GM15510 (cell line): Measurements from ENCODE around the gene VTI1A.

Source experiments
- POLR2A ChIP-seq: IDR thresholded peaks from 3 replicates; pipeline ENCODE4 v1.6.1; 2011; ENCODE audit warnings: borderline replicate concordance; ENCODE audit not compliant: insufficient read length; ENCODE audit errors: extremely low read depth

The VTI1A gene

DNA sequence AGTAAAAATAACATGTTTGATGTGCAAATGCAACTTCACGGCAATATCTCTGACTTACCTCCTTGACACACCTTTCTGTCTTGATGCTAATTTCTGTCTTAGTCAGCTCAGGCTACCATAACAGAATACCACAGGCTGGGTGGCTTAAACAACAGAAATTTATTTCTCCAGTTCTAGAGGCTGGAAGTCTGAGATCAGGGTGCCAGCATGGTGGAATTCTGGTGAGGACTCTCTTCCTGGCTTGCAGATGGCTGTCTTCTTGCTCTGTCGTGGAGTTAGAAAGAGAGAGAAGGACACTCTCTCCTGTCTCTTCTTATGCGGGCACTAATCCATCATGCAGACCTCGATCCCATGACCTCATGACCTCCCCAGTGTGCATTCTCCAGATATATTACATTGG lies 134.9 kb downstream of the VTI1A start:
- no peak for TF ChIP-seq POLR2A

DNA sequence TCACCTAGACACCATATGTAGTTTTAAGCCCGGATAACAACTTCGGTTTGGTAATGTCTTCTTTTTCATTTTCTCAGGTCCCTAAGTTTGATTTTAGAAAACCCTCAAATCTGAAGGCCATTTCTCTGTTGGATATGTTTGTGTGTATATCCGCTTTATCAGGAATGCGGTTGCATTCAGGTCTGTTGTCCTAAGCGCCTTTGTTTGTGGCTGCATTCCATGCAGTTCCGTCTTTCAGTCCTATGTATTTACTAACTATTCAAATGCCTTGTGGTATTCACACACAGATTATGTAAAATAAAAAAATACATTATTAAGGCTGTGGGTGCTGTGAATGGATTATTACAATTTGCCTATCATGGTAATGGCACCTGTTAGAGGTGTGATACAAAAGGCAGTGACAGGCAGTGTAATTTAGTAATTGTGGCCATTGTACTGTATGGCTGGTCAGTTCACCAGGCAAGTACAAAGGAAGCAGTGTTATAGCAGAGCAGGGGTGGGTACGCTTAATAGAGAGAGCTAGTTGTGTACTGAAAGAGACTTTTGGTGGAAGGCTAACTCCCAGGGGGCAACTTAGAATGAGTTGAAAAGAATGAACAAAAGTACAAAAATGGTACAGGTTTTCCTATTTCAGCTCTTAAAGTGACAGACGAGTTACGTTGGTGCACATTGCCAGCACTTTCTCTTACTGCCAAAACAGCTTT lies 136.4 kb downstream of the VTI1A start:
- no peak for TF ChIP-seq POLR2A

DNA sequence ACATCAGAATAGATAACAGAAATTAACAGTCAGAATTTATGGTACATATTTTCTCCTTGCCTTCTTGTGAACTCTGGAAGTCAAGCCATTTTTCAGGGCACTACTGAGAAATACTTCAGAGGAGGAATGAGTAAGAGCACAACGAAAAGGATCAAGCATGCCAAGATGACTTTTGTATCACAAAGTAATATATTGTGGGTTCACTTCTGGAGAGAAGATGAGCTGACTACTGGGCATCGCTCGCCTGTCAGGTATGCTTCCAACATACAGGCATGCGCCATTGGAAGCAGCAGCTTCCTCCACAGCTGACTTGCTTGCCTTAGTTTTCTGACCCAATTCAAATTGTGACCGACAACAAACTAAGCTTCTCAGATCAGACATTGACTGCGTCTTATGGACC lies 137.3 kb downstream of the VTI1A start:
- no peak for TF ChIP-seq POLR2A

DNA sequence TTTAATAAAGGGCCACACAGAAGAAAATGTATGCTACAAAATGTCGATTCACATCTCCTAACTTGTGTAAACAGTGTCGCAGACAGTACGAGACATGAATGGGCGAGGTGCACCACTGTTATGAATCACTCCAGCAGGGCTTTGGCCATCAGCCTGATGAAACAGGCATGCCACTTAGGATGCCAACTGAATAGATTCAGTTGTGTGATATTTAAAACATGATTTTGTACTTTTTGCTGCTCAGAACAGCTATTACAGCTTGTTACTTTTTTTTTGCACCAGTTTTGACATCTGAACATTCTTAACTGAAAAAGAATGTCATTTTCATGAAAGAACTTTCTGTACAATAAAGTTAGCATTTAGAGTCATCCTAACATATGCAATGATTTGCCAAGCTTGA lies 138.1 kb downstream of the VTI1A start:
- TF ChIP-seq POLR2A = no peak

DNA sequence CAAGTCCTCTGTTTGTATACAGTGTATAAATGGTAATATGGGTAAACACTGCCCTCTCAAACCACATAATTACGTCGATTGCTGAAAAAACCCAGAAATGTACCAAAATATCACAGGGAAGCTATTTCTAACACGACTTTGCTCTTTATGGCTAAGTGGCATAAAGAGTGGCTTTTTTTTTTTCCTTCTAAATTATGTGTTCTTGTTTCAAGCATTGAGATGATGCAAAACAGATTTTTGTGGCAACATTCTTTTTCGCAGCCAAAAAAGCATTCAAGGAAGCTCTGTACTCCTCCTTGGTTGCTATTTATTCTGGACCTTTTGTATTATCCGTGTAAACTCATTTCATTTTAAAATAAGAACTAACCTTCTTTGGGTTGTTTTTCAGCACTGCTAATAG lies 138.9 kb downstream of the VTI1A start:
- no peak for TF ChIP-seq POLR2A

DNA sequence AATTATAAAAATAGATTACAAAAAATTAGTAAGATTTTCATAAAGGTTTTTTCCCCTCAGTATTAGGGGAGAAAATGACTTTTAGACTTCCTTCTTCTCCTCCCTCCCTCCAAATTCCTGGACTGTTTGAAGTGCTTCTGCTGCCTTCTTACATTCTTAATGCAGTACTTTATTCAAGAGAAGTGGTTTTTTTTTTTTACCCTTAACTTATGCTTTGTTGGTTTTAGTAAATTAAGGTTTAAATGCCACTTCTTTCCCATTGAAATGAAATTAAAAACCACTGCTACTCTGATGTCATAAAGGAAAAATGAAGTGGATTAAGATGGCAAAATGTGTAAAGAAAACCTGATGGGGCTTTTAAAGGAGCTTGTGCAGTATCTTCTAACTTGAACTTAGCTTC lies 140.7 kb downstream of the VTI1A start:
- TF ChIP-seq POLR2A = no peak

DNA sequence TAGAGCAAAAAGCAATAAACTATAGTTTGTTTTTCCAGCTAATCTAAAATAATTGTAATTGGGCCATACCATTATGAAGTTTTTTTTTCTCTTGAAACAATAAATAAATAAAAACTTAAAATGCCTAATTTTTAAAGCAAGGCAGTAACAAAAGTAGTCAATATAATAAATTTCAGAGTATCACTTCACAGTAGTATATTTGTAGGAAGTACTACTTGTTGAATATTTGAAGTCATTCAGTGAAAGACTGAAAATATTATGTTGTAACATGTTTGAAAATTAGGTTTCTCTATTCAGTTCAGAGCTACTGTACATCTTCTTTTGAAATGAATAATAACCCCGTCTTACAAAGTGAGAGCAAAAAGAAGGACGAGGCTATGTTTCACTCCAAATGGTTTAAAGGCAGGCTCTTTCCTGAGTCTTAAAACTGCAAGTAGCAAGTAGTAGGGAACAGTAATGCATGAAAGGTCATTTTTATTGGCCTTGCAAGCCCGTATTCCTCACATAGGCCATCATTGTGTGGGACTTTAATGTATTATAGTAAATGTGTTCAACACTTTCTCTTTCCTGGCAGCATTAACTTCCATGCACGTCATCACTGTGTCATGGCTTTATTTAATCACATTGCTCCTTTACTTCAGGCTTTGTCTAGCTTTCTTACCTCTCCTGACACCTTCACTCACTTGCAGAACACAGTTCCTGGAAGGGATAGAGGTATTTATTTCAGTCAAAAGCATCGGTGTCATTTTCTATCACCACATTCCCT lies 141.4 kb downstream of the VTI1A start:
- TF ChIP-seq POLR2A = no peak

DNA sequence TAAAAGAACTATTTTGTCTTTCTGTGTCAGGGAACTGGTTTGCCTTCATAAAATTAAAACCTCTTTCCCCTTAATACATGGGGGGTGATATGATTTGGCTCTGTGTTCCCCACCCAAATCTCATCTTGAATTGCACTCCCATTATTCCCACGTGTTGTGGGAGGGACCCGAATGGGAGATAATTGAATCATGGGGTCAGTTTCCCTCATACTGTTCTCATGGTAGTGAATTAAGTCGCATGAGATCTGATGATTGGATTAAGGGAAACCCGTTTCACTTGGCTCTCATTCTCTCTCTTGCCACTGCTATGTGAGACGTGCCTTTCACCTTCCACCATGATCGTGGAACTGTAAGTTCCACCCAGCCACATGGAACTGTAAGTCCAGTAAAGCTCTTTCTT lies 142.1 kb downstream of the VTI1A start:
- TF ChIP-seq POLR2A = no peak

DNA sequence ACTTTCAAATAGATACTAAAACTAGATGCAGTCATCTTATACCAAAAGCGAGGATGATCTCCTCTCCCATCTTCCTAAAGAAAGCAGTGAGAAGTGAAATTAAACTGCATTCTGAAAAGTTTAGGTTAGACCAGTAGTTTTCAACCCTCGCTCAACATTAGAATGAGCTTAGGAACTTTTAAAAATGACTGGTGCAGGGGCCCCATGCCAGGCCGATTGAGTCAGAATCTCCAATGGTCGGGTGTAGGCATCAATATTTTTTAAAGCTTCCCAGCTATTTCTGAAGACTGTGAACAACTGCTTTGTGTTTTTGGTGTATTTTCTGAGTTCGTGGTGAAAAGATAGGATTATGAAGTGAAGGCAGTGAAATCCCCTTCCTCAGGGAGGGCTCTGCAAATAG lies 146.0 kb downstream of the VTI1A start:
- TF ChIP-seq POLR2A = no peak

DNA sequence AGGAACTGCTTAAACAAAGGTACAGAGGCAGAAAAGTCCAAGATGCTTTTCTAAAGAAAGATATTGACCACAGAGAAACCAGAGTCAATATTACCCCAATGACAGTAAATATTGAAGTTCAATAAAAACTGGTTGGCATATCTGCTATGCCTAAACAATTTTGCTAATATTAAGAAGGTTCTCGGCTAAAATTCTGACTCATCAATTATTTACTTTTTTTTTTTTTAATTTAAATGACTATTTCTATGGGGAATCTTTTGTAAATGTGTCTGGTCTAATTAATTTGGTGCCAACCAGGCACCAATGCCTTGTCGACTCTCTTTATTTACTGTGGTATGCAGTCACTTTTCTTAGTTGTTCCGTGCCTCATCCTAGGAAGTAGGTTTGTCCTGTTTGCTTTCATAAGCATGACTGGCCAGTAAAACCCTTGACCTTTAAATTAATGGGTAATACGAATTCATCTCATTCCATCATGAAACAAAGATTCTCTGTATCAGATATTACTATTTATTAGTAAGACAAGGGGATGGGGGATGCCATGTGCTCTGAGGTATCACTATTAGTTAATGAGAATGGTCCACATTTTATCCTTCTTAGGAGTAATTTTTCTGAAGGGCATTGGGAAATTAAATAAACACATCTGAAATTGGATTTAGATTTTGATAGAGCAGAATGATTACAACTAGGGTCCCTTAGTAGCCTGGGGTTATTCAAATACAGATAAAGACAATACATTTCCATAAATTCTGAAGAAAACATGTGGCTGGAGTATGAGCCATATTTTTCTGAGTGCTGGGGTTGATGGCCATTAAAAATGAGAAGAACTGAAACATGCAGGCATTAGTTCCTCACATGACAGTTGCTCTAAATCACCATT lies 154.4 kb downstream of the VTI1A start:
- no peak for TF ChIP-seq POLR2A

DNA sequence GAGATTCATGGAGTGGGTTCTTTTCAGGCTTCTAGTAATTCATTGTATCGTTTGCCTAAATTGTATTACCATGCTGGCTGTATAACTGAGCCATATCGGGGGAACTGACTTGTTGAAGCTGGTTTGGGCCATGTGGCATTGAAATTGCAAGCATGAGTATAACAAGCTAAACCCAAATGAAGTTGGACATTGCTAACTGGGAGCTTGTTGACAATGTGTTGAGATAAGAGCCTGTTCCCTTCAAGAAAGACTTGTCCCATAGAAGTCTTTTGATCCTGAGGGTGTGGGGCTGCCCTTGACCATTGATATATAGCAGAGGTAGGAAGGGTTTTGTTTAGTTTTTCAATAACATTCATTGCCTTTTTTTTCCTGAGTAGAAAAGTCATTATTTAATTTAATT lies 156.0 kb downstream of the VTI1A start:
- TF ChIP-seq POLR2A = no peak

DNA sequence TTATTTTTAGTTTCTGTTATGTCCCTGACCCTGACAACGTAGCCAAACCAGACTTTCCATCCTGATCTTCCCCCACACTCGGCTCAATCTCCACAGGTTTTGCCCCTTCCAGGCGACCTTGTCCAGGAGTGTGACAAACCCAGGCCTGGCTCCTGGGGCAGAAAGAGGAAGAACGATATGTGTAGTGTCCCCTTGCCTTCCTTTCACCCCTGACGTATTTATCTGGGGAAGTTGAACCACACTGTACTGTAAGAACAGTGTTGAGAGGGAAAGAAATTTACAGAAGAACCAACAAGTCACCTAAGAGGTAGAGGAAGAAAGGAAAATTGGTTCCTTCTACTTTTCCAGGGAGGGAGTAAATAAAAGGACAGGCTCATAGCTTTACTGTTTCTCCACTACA lies 158.0 kb downstream of the VTI1A start:
- TF ChIP-seq POLR2A = no peak

DNA sequence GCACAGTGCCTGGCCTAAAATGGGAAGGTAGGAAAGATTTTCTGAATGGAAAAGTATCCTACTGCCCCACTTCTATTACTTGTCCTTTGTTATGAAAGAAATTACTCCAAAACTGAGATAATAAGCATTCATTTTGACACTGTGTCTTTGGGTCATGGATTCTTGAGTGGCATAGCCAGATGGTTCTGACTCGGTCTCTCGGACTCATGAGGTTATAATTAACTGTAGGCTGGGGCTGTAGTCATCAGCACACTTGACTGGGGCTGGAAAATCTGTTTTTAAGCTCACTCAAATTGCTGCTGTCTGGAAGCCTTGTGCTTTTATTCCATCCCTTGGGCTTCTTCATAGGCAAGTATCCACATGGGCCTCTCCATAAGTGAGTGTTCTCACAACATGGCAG lies 160.5 kb downstream of the VTI1A start:
- no peak for TF ChIP-seq POLR2A

DNA sequence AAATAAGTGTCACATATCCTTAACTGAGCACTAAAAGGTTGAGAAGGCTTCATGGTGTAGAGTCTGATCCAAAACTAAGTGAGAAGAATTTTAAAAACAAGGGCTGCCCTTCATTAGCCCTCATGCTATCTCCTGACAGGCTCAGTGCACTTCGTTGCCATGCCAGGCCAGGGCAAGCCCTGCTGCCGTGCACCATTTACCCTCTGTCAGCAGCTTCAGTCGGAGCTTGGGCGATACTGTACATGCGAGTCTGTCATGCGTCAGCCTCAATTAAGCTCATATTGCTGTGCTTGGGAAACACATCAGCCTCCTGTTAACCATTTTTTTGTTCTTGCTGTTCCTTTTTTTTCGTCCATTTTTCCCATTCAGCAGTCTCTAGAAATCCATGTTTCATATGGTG lies 166.6 kb downstream of the VTI1A start:
- TF ChIP-seq POLR2A = no peak

DNA sequence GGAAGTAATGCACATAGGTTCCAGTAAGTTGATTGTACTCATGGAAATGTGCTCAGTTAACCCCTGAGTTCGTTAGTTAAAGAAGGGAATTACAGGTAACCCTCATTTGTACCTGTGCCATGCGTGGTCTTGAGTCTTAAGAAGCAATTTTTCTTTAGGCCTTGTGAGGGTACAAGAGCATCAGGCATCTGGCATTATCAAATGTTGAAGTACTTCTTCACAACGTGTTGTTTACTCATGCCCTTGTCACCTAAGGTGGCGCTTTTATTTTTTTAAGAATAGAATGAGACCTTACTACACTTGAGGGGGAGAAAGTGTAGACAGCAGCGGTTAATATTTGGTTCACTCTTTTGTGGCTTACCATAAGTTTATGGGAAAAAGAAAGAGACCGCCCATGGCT lies 167.1 kb downstream of the VTI1A start:
- TF ChIP-seq POLR2A = no peak
